ACC112 (cell line): ENCODE data around the gene ST6GALNAC3.

ENCODE experiments used
- H2AFZ ChIP-seq: fragments of 200-600 bp; sonication (generic); one replicate; pipeline ENCODE4 v1.6.0; 2017; ENCODE audit warnings: antibody characterized with exemption, low read length; ENCODE audit not compliant: unreplicated experiment
- H3K27ac ChIP-seq: fragments of 200-600 bp; sonication (generic); 2 replicates; pipeline ENCODE4 v1.5.1; 2014; ENCODE audit warnings: low read depth, mild to moderate bottlenecking, antibody characterized with exemption, low read length, moderate library complexity
- H3K27me3 ChIP-seq: fragments of 200-600 bp; sonication (generic); 2 replicates; pipeline ENCODE4 v1.6.1; 2014; ENCODE audit warnings: mild to moderate bottlenecking, antibody characterized with exemption, low read length, moderate library complexity, mixed read lengths; ENCODE audit not compliant: insufficient read depth
- H3K36me3 ChIP-seq: fragments of 200-600 bp; sonication (generic); 2 replicates; pipeline ENCODE4 v1.6.1; 2016; ENCODE audit warnings: mild to moderate bottlenecking, antibody characterized with exemption, low read length, moderate library complexity, mixed read lengths; ENCODE audit not compliant: insufficient read depth
- H3K4me1 ChIP-seq: fragments of 200-600 bp; sonication (generic); one replicate; pipeline ENCODE4 v1.6.1; 2016; ENCODE audit warnings: low read length, mixed read lengths; ENCODE audit not compliant: insufficient read depth, unreplicated experiment, control insufficient read depth
- H3K4me3 ChIP-seq: fragments of 200-600 bp; sonication (generic); 2 replicates; pipeline ENCODE4 v1.5.1; 2014; ENCODE audit warnings: mild to moderate bottlenecking, low read depth, low read length
- H3K79me2 ChIP-seq: fragments of 200-600 bp; sonication (generic); one replicate; pipeline ENCODE4 v1.6.0; 2016; ENCODE audit warnings: low read length; ENCODE audit not compliant: control insufficient read depth, unreplicated experiment, insufficient read depth

Gene ST6GALNAC3

DNA sequence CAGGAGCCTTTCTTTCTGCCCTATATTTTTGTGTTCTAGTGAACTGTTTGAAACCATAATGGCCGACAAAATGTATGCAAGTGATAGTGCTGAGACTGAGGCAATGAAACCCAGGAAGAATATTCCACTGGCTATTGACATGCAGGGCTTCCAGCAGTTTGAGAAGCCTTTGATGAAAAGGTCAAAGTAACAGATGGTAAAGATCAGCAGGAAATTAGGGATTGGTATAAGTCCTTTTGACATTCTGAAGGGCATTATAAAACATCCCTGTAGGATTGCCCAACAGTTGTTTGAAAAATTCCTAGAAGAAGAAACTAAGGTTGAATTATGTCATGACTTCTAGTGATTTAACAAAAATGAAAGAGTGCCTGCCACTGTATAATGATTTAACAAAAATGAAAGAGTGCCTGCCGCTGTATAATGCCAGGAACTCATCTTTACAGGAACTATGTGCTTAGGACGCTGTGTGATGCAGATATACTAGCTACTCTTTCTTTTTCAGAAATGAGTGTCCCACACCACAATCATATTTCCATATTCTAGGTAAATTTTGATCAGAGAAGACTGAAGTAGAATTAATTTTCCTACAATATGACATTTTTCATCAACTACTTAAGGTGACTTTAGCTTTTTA is 508.8 kb downstream of the ST6GALNAC3 start:
- Histone ChIP-seq H3K4me3 (no peak overlapping the region), H3K4me1 (no peaks in the 10 kb centered on the region), H3K27me3 (no peaks in the 10 kb centered on the region), H3K27ac (no peak overlapping the region), H2AFZ (no peak overlapping the region), H3K79me2 (no peaks in the 10 kb centered on the region), H3K36me3 (no peaks in the 10 kb centered on the region)

DNA sequence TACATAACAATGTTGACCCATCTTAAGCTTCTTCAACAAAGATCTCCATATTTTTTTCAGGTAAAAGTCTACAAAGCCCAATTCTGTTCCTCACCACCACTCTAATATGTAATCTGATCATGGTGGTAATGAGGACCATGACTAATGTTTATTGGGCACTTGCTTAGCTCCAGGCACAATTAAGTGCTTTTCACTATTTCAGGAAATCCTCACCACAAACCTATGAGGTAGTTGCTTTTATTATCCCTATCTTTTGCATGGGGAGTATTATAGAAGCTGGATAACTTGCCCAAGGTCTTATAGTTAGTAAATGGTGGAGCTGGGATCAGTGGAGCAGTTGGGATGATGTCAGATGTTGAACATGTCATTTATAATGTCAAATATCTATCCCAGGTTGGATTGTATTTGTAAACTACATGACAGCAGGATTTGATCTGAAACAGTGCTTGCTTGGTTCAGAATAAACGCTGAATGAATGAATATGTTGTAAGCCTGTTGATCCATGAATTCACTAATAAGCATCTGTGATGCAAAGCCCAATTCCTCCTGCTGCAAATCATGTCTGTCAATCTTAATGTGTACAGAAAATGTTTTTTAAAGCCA is 509.4 kb downstream of the ST6GALNAC3 start:
- no peak overlapping the region for H2AFZ ChIP-seq
- H3K4me3 ChIP-seq, result no peak overlapping the region
- H3K27me3 ChIP-seq, result no peaks in the 10 kb centered on the region
- H3K79me2 ChIP-seq, result no peaks in the 10 kb centered on the region
- no peak overlapping the region for H3K27ac ChIP-seq
- no peaks in the 10 kb centered on the region for H3K36me3 ChIP-seq
- no peaks in the 10 kb centered on the region for H3K4me1 ChIP-seq

- Histone ChIP-seq H3K27ac (no peak overlapping the region), H3K4me3 (no peak overlapping the region), H3K36me3 (no peaks in the 10 kb centered on the region), H3K27me3 (no peaks in the 10 kb centered on the region), H3K4me1 (no peaks in the 10 kb centered on the region), H3K79me2 (no peaks in the 10 kb centered on the region), H2AFZ (no peak overlapping the region)
Observed at GRCh38 chr1:76585980-76586674, 511.6 kb downstream of the ST6GALNAC3 start.

- no peaks in the 10 kb centered on the region for H3K4me1 ChIP-seq
- no peak overlapping the region for H3K27ac ChIP-seq
- no peaks in the 10 kb centered on the region for H3K27me3 ChIP-seq
- no peaks in the 10 kb centered on the region for H3K36me3 ChIP-seq
- H3K4me3 ChIP-seq, result no peak overlapping the region
- no peaks in the 10 kb centered on the region for H3K79me2 ChIP-seq
- no peak overlapping the region for H2AFZ ChIP-seq
Observed at GRCh38 chr1:76587212-76587611, 512.7 kb downstream of the ST6GALNAC3 start.

GRCh38 chr1:76591461-76591860 is 516.9 kb downstream of the ST6GALNAC3 start:
- H3K36me3 ChIP-seq, result no peaks in the 10 kb centered on the region
- H3K27me3 ChIP-seq, result no peaks in the 10 kb centered on the region
- no peak overlapping the region for H3K27ac ChIP-seq
- no peak overlapping the region for H2AFZ ChIP-seq
- H3K79me2 ChIP-seq, result no peaks in the 10 kb centered on the region
- no peak overlapping the region for H3K4me3 ChIP-seq
- H3K4me1 ChIP-seq, result no peaks in the 10 kb centered on the region

DNA sequence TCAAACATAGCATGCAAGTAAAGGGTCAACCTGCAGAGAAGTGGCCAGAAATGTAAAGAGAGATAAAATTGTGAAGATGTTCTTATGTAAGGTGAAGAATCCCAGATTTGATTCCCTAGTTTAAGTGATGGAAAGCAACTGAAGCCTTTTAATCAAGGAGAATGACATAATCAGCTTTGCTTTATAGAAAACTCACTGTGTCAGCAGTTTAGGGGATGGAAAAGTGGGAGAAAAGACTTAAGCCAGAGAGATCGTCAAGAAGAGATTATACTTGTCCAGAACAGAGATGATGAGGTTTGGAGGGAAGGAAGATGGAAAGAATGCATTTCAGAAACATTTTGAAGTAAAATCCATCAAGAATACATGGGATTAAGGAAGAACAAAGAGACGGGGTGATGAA is 517.4 kb downstream of the ST6GALNAC3 start:
- Histone ChIP-seq H2AFZ (no peak overlapping the region), H3K79me2 (no peaks in the 10 kb centered on the region), H3K27ac (no peak overlapping the region), H3K27me3 (no peaks in the 10 kb centered on the region), H3K4me3 (no peak overlapping the region), H3K36me3 (no peaks in the 10 kb centered on the region), H3K4me1 (no peaks in the 10 kb centered on the region)

DNA sequence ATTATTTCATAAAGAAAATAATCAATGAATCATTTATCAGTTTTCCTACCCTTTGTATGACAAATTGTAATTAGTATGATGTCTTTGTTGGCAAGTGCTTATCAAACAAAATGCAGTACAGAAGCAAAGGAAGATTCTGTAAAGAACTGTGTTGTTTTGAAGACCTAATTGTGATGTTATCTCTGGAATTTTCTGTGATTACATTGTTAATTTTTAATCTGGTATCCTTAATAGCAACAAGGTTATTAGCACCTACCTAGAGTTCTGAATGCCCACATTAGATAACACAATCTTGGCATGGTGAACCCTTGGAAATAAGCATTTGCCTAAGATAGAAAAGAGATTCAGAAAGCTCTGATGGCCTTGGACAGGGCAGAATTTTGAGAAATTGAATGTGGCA is 518.6 kb downstream of the ST6GALNAC3 start:
- H3K36me3 ChIP-seq, result no peaks in the 10 kb centered on the region
- no peak overlapping the region for H3K4me3 ChIP-seq
- peaks cover 3% of the 10 kb centered on the region; the same call in 1 of the 2 replicates for H3K27me3 ChIP-seq
- no peaks in the 10 kb centered on the region for H3K79me2 ChIP-seq
- H3K4me1 ChIP-seq, result no peaks in the 10 kb centered on the region
- no peak overlapping the region for H2AFZ ChIP-seq
- H3K27ac ChIP-seq, result no peak overlapping the region

DNA sequence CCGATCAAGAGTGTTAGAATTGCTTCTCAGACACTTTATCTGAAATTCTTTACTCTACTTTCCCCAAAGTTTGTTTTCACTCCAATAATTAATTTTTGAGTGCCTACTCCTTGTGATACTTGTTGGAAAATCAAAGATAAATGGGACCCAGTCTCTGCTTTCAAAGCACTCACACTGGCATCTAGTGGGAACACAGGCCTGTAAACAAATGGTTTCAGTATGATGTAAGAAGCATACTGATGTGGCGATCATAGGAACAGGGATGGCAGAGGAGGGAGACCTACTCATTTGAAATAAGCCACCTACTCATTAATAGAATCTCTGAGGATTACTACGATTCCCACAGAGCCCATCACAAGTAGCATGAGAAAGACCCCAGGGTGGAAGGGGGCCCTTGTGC is 519.1 kb downstream of the ST6GALNAC3 start:
- Histone ChIP-seq H3K36me3 (no peaks in the 10 kb centered on the region), H3K79me2 (no peaks in the 10 kb centered on the region), H3K4me1 (no peaks in the 10 kb centered on the region), H2AFZ (no peak overlapping the region), H3K27me3 (peaks cover 3% of the 10 kb centered on the region; the same call in 1 of the 2 replicates), H3K4me3 (no peak overlapping the region), H3K27ac (no peak overlapping the region)

DNA sequence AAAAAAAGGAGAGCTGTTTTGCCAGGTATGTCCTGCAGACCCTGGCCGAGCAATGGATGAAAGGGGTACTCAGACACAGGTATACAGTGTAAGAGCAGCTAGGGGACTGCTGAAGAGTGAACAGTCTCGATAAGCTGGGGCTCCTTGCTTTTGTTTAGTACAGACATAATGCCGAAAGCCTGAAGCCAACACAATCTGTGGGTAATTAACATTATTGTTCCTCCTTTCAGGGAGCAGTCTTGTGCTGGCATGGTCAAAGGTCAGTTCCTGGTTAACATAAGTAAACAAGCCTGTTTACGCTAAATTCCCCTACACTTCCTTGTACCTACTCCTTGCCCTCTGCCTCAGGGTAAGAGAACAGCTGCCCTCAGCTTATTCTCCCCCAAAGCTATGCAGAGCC is 520.5 kb downstream of the ST6GALNAC3 start:
- H2AFZ ChIP-seq, result no peak overlapping the region
- no peak overlapping the region for H3K4me3 ChIP-seq
- no peaks in the 10 kb centered on the region for H3K79me2 ChIP-seq
- no peak overlapping the region for H3K27ac ChIP-seq
- no peaks in the 10 kb centered on the region for H3K4me1 ChIP-seq
- H3K36me3 ChIP-seq, result no peaks in the 10 kb centered on the region
- peaks cover 3% of the 10 kb centered on the region; the same call in 1 of the 2 replicates for H3K27me3 ChIP-seq

- Histone ChIP-seq H3K79me2 (no peaks in the 10 kb centered on the region), H2AFZ (no peak overlapping the region), H3K36me3 (no peaks in the 10 kb centered on the region), H3K4me3 (no peak overlapping the region), H3K27ac (no peak overlapping the region), H3K4me1 (no peaks in the 10 kb centered on the region), H3K27me3 (peaks cover 3% of the 10 kb centered on the region; the same call in 1 of the 2 replicates)
Observed at GRCh38 chr1:76601465-76601864, 526.9 kb downstream of the ST6GALNAC3 start.

GRCh38 chr1:76607717-76608116 is 533.2 kb downstream of the ST6GALNAC3 start:
- Histone ChIP-seq H3K27me3 (no peaks in the 10 kb centered on the region), H3K4me3 (no peak overlapping the region), H2AFZ (no peak overlapping the region), H3K27ac (no peak overlapping the region), H3K4me1 (no peaks in the 10 kb centered on the region), H3K79me2 (no peaks in the 10 kb centered on the region), H3K36me3 (no peaks in the 10 kb centered on the region)
